Measurements from ENCODE around the gene ZDHHC24.

DNA sequence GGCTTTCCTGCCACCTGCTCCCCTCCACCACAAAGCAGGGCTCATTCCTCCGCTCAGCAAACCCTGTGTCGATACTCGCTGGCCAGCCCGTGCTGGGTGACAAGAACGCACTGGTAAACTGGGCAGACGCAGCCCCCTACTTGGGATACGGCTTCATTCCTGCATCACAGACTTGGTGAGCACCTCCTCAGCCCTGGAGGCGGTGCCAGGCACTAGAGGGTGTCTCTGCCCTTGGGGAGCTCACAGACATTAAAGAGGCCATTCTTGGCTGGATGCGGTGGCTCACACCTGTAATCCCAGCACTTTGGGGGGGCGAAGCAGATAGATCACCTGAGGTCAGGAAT lies 6.0 kb downstream of the ZDHHC24 start:
- TF ChIP-seq, protein P1, sequence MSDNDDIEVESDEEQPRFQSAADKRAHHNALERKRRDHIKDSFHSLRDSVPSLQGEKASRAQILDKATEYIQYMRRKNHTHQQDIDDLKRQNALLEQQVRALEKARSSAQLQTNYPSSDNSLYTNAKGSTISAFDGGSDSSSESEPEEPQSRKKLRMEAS (IDR thresholded peaks at IDR 0.05; ENCODE audit: low read depth, low read length), result no peak
- TF ChIP-seq, protein P2, sequence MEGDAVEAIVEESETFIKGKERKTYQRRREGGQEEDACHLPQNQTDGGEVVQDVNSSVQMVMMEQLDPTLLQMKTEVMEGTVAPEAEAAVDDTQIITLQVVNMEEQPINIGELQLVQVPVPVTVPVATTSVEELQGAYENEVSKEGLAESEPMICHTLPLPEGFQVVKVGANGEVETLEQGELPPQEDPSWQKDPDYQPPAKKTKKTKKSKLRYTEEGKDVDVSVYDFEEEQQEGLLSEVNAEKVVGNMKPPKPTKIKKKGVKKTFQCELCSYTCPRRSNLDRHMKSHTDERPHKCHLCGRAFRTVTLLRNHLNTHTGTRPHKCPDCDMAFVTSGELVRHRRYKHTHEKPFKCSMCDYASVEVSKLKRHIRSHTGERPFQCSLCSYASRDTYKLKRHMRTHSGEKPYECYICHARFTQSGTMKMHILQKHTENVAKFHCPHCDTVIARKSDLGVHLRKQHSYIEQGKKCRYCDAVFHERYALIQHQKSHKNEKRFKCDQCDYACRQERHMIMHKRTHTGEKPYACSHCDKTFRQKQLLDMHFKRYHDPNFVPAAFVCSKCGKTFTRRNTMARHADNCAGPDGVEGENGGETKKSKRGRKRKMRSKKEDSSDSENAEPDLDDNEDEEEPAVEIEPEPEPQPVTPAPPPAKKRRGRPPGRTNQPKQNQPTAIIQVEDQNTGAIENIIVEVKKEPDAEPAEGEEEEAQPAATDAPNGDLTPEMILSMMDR (IDR thresholded peaks at IDR 0.05; ENCODE audit: low read depth, low read length), result no peak
- TF ChIP-seq POLR2A (IDR thresholded peaks at IDR 0.05; ENCODE audit: extremely low read depth, insufficient read length), result no peak

Data from NB4 (cell line).